ENCODE results near the gene SYCP2L.
"Not testable (repeated sequence)": the region's sequence is repeated elsewhere in the genome, so short reads cannot be mapped to it uniquely, and the experiment has no call there.

The SYCP2L gene

GRCh38 chr6:11002176-11002575 is 115.3 kb downstream of the SYCP2L start:
- DNase-seq (ENCODE audit: insufficient read length, low spot score), result no peak
- FAIRE-seq, result no peak

GRCh38 chr6:11003297-11003696 is 116.4 kb downstream of the SYCP2L start:
- FAIRE-seq; DNase-seq (ENCODE audit: insufficient read length, low spot score): not testable (repeated sequence)

- FAIRE-seq (no peak), DNase-seq (ENCODE audit: insufficient read length, low spot score) (no peak)
Measured at GRCh38 chr6:11006061-11006460, 119.2 kb downstream of the SYCP2L start.

GRCh38 chr6:11007715-11008608 is 121.1 kb downstream of the SYCP2L start:
- DNase-seq (ENCODE audit: insufficient read length, low spot score) (peak; percentile 31), FAIRE-seq (peak; percentile 76)

DNA sequence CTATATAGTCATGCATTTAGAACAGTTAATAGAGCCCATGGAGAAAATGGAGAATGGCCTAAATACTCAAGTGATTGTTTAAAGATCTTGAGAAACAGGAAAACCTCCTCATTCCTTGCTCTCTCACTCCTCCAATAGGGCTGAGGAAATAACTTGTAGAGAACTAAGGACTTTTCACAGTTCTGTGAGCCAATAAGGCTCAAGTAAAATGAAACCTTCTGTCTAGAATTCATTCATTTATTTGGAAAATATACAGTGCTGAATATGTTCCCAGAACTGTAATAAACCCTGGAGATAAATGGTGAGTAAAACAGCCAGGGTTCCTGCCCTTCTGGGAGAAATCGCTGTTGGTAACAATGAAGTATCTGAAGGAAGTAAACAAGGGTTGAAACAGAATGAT is 122.0 kb downstream of the SYCP2L start:
- DNase-seq (ENCODE audit: insufficient read length, low spot score) (no peak), FAIRE-seq (no peak)

DNA sequence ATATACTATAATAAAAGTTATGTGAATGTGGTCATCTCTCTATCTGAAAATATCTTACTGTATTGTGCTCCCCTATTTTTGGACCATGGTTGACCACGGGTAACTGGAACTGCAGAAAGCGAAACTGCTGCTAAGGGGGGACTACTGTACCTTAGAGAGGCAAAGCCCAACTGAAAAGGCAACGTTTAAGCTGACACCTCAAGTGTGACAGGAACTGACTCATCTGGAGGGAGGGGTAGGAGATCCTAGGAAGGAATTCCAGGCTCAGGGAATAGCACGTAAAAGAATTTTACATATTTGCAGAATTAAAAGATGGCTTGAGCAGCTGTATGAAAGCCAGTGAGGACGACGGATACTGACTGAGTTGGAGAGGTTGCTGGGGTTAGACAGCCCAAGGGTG is 122.5 kb downstream of the SYCP2L start:
- peak; percentile 76 for FAIRE-seq
- peak; percentile 69 for DNase-seq (ENCODE audit: insufficient read length, low spot score)

- FAIRE-seq (peak; percentile 59), DNase-seq (ENCODE audit: insufficient read length, low spot score) (peak; percentile 44)
Measured at GRCh38 chr6:11011787-11012234, 125.0 kb downstream of the SYCP2L start.

GRCh38 chr6:11012295-11012754 is 125.5 kb downstream of the SYCP2L start:
- DNase-seq (ENCODE audit: insufficient read length, low spot score) (no peak), FAIRE-seq (no peak)

- FAIRE-seq (peak; percentile 76), DNase-seq (ENCODE audit: insufficient read length, low spot score) (no peak)
Measured at GRCh38 chr6:11012976-11013720, 126.3 kb downstream of the SYCP2L start.

DNA sequence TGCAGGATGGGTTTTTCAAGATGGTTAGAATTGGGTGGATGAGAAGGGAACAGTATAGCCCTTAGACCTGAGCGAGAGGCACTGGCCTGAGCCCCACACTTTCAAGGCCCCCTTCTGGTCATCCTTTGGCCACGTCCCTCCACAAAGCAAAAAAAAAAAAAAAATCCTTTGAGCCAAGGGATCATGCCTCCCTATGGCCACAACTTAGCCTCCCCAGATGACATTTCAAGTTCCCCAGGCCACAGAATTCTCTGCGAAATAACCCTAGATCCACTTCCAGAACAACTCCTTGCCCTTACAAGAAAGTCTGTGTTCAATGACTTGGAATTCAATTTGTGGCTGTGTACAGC is 126.8 kb downstream of the SYCP2L start:
- no peak for FAIRE-seq

DNA sequence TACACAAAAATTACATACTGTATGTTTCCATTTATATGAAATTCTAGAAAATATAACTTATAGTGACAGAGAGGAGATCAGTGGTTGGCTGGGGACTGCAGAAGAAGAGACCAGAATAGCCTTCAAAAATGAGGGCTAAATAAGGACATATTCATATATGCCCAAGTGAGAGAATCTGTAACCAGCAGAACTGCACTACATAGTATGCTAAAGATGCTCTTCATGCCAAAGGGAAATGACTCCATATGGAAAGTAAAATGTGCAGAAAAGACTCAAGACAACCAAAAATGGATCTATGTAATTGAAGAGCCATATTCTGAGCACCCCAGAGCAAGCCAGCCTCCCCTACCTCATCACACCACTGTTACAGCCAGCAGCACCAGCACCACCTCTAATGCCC is 128.2 kb downstream of the SYCP2L start:
- DNase-seq (ENCODE audit: insufficient read length, low spot score) (no peak), FAIRE-seq (no peak)

More for the DNA sequence above, 126.8 kb downstream of the SYCP2L start:
- DNase-seq (ENCODE audit: insufficient read length, low spot score), result no peak

GRCh38 chr6:11016452-11016851 is 129.6 kb downstream of the SYCP2L start:
- DNase-seq (ENCODE audit: insufficient read length, low spot score) (no peak), FAIRE-seq (no peak)

GRCh38 chr6:11017090-11017489 is 130.2 kb downstream of the SYCP2L start:
- no peak for FAIRE-seq

DNA sequence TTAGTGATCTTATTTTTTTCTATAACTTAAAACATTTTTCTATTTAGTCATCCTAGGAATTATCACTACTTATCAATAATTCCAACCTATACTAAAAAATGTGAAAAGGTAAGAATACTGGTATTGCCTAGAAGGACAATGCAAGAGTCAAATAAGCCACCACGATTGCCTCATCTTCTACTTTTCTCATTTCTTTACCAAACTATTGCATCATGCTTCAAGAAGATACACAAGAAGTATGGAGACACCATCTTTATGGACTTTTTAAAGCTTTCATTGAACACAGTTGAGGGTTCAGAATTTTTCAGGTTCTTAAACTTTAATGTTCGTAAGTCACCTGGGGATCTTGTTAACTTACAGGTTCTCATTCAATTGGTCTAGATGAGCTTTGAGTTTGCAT is 131.4 kb downstream of the SYCP2L start:
- FAIRE-seq, result no peak
- DNase-seq (ENCODE audit: insufficient read length, low spot score), result no peak

More at GRCh38 chr6:11017090-11017489, 130.2 kb downstream of the SYCP2L start:
- DNase-seq (ENCODE audit: insufficient read length, low spot score), result no peak

DNA sequence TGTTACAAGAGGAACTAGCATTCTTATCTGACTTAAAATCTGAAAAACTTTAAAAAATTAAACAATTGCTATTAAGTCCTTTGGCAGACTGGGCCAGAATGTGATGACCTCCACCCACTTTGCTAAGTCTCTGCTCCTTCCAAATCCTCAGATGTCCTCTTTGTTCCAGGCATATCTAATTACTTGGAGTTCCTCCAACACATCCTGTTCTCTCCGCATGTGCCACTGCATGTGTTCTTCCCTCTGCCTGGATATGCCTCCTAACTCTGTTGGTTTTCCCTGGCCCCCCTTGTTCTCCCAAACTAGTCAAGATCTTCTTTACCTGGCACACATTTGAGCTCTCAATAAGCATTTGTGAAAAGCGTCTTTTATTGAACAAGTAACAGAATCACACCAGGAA is 134.2 kb downstream of the SYCP2L start:
- no peak for DNase-seq (ENCODE audit: insufficient read length, low spot score)
- FAIRE-seq, result no peak

DNA sequence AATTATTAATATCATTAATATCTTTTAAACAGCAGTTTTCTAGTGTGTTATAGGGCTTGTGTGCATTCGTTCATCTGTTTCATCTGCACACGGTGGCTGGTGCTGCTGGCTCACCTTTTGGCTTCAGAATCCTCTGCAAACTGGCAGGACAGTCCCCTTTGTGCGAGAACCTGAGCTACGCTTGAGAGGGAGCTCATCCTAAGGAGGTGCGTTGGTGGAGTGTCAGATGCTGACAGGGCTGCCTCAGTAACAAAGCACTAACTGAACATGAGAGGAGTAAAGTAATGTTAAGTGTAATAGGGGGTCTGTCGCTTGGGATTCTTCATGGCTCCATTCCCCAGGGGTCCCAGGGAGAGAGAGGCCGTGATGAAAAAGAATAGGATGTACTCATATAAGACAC is 134.9 kb downstream of the SYCP2L start:
- DNase-seq (ENCODE audit: insufficient read length, low spot score) (no peak), FAIRE-seq (no peak)

GRCh38 chr6:11023032-11023431 is 136.2 kb downstream of the SYCP2L start:
- DNase-seq (ENCODE audit: insufficient read length, low spot score), result no peak
- no peak for FAIRE-seq
